GM18907 (cell line): ENCODE data around the gene CA5A.
A peak's percentile ranks its signal among the peaks of the same experiment; 100 is the strongest.

Source experiments
- ATAC-seq: cut with Tn5 transposase; IDR thresholded peaks from one replicate; pipeline ENCODE4 v1.9.1; 2021; ENCODE audit warnings: mild to moderate bottlenecking, moderate library complexity; ENCODE audit not compliant: unreplicated experiment

CA5A gene

DNA sequence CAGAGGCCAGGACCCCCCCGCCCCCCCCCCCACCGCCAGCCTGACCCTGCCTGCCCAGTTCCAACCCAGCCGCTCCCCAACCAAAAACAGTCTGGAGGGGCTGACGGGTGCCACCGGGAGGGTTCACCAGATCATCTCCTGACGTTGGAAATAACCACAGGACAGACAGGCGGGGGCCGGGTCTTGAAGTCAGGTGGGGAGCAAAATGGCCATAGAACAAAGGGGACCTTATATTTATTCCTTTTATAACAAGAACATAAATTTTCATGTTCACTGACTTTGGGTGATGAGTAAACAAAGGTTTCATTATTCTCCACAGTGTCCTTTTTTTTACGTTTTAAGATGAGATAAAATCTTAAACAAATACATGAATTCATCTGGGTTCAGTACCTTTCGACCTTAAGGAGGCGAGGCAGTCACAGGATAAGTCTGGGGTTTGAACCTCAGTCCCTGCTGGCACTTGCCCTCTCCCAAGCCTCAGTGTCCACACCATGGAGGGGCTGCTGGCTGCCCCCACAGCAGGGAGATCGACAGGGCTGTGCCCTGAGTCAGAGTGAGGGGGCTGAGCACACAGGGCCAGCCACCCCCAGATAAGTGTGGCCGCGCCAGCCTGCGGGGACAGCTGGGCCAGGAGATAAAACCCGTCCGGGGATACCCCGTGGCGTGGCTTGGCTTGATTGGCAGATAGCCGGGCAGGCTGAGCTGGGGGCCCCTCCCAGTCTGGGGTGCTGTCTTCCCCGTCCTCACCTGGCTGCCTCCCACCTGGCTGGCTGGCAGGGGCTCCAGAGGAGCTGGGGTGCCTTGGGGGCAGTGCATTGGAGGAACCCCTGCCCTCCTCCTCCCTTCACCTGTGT lies 82.0 kb downstream of the CA5A start:
- no peak for ATAC-seq

DNA sequence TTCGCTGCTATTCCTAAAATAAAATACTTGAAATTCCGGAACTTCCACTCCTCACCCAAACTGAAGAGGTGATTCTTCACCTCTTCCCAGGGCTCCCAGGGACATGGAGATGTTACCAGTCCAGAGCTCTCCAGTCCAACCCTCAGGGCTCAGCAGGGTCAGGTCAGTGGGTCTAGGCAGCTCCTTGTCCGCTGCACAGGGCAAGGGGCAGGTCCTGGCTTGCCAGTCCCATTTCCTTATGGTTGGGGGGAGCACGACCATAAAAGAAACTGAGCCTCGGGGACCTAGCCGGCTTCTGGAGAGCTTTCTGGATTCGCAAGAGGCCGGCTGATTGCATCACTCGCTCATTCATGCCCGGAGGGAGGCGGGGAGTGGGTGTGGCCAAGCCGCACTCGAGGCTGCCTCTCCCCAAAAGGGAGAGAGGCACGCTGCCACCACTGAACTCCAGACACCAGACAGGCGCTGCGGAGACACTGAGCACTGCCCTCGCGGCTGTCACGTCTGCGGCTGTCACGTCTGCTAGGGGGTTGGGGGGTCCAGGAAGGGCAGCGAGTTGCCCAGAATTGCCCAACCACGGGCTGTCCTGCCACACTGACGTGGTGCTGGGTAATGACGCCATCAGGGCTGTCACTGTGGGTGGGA lies 82.8 kb downstream of the CA5A start:
- peak; percentile 56 for ATAC-seq

GRCh38 chr16:87851601-87852000 lies 84.7 kb downstream of the CA5A start:
- no peak for ATAC-seq

GRCh38 chr16:87851141-87851587 lies 85.2 kb downstream of the CA5A start:
- no peak for ATAC-seq

DNA sequence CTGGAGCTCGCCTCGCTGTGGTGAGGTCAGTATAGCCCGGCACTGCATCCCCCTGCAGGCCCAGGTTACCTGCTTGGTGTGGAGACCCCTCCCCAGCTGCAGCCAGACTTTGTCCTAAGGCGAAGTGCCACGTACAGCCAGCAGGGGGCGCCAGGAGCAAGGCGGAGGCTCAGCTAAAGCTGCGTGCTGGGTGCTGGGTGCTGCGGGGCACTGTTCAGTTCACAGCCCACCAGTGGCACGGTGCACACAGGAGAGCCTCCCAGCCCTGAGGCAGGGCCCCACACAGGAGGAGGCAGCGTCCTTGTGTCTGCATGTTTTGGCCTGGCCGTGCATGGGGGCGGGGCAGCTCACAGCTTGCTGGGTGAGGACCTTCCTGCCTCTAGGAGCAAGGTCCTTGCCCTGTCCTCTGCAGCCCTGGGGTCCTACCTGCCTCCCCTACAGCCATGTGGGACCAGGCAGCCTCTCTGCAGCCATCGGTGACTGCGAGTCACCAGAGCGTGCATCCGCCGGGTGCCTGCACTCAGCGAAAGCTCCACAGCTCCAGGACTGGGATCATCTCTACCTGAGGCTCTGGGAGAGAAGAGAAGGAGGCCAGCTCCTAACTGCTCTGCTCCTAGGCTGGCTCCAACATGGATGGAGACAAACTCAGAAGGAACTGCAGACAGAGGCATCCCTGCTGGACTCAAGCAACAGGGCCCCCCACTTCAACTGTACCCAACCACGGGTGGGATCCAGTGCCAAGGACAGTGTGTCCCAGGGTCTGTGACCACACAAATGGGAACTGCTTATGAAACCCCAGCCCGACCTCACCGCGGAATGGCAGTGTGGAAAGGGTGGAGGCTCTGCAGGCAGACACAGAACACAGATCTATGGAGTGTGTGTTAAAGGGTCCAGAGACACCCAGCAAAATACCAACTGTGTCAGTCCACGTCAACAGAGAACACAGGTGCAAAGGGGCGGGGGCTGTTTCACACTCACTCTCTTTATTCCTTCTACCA lies 86.0 kb downstream of the CA5A start:
- ATAC-seq: no peak

GRCh38 chr16:87849419-87850008 lies 86.8 kb downstream of the CA5A start:
- ATAC-seq: no peak

DNA sequence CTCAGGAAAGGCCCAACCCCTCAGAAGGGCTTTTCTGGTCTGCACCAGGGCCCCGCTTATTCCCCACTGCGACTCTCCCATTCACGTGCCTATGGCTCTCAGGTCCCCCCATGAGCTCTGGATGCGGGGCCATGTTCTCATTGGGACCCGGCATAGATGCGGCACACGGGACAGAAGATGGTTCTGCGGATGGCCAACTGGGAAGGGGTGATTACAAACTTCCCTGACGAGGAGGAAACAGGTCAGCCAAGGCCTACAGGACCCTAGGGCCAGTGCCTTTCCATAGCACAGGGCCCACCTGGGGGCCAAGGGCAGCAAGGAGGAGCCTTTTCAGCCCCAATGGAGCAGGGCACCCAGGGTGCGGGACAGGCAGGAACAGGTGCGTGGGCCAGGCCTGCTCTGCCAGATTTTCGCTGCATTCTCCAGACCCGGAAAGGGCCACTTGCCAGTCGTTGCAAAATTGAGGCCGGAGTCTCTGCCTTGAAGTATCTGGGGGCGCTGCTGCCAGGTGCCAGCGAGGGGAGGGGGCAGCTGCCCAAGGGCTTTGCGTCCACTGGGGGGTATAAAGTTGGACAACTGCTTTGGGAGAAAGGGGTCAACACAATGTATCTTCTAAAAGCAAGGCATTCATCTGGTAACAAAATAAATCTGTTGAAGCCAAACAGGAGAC lies 87.5 kb downstream of the CA5A start:
- ATAC-seq: no peak

DNA sequence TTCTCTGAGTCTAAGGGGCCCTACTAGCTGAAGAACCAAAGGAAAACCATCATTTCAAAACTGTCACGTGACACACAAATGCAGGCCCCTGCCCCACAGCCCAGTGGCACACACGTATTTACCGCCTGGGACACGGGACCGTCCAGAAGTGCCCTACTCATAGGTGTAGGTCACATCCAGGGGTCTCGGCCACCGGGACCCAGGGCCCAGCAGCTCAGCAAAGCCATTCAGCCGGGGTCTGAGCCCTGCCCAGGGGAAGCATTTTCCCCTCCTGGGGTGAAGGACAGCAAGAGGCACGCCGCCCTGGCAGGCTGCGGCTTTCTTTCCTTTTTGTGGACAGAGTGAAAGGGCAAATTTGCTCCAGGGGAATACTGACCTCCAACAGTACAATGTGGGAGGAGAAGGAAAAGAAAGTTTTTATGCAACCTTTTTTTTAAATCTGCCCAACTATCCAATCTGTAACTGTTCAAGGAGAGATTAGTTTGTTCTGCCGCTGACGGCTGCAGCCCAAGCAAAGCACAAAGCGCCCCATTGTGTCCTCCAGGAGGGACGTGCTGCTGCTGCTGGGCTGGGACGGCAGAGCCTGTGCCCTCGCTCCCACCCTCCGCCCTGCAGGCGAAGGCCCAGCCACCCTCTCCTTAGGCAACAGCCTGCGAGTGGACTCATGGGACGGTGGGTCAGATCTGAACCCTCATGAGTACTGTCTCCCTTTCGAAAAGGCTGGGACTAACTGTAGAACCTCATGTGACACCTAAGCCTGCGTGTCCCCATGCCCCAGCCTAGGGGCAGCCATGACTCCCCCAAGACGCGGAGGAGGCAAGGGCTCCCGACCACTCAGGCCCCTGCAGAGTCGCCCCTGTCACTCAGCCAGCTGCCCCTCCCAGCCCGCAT lies 88.3 kb downstream of the CA5A start:
- ATAC-seq: no peak

DNA sequence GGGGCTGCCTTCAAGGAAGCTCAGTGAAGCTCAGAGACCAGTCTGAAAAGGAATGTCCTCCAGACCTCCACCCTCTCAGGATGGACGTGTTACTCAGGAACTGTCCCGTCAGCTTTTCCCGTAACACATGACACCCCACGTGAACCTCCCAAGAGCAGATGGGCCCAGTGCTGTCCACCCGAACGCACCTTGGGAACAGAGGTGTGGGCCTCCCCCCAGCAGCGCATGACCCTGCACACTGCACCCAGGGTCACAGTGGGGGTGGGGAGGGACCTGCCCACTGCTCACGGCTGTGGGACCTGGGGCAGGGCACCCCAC lies 88.9 kb downstream of the CA5A start:
- ATAC-seq: no peak

DNA sequence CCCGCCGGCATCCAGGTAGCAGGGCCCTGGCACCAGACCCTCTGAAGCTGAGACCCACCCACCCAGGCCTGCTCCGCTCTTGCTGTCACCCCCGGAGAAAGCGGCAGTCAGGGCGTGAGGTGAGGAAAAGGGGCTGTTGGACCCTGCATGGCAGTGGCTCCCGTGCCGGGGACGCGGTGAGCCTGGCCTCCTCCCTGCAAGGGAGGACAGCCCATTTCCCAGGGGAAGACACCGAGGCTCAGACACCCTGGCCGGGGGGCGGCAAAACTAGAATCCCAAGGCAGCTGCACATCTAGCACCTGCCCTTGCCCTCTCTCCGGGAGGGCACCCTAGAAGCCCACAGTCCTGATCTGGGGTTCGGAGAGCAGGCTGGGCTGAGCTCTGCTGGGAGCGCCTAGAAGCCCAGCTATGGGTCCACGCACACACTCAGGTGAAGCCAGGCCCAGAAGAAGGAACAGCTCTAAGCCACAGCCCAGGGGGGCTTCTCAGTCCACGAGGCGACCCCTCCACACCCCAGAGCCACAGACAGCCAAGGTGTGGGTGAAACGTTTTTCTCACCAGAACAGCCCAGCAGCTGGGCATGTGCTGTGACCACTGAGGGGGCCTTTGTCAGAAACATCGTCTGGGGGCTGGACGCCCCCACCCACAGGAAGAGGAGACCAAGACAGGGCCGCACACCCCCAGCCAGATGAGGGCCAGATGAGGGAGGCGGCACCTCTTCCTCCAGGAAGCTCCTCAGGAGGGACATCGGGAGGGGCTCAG lies 89.4 kb downstream of the CA5A start:
- no peak for ATAC-seq

- ATAC-seq: no peak
Measured at GRCh38 chr16:87845807-87846619, 90.3 kb downstream of the CA5A start.

- ATAC-seq: no peak
Measured at GRCh38 chr16:87845213-87845612, 91.1 kb downstream of the CA5A start.

- no peak for ATAC-seq
Measured at GRCh38 chr16:87844809-87845208, 91.5 kb downstream of the CA5A start.

DNA sequence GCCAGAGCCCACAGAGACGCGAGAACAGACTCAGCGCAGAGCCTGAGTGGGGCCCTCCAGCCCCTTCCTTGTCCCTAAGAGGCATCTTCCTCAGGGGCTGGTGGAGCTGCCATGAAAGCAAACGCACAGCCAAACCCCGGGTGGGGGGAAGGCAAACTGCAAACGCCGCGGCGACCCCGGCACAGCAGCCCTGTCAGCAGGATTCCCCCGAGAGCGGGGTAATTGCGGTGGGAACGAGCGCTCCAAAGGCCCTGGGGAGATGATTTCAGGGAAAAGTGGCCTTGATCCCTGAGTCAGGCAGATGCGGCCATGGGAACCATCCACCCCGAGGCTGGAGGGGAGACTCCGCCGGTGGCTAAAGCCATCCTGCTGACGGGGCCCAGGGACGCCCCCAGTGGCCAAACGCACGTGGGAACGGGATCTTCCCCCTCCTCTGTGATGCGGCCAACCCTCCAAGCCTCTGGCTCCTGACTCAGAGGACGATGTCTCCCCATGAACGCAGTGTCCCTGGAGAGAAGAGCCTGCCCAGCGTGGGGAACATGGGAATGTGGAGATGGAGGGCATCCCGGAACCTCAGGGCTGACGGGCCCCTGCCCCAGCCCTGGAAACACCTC lies 92.1 kb downstream of the CA5A start:
- ATAC-seq: no peak

DNA sequence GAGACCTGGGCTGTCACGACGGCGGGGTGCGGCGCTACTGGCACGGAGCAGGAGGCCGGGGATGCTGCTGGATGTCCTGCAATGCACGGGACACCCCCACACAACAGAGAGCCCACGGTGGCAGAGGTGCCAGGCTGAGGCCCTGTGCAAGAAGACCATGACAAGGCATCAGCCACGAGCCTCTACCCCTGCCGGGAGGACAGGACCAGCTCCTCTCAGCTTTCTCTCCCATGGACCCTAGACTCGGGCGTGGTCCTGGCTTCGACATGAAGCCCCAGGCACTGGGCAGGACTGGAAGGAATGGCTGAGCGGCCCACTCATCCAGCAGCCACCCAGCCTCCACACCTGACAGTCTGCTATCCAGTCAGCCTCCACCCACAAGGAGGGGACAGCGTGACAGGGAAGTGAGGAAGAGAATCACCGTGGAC lies 92.6 kb downstream of the CA5A start:
- ATAC-seq: no peak

DNA sequence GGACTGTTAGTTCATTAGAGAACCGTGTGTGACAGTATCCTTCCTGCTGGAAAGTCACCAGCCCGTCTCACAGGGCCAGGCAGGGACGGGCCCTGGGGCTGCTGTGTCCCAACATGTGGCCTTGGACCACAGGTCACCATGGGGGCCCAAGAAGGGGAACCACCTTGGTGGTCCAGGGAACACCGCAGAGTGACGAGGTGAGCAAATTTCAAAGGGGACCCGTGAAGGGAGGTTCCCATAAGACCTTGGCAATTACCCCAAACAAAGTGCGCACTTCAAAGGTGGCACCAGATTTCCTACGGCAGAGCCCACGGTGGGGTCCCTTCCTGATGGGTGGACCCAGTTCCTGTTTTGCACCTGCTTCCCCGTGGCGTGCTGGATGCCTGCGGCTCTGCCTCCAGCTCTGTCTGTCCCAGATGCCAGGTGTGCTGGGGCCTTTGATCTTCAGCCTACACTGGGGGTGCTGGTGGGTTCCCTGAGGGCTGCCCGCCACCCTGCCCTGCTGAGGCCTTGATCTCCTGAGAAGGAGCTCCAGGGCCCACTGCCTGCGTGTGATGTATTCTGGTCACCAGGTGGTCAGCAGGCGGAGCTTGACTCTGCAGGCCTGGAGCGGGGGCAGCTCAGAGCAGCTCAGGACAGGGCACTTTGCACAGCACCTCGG lies 94.0 kb downstream of the CA5A start:
- no peak for ATAC-seq
